ENCODE measurements around the gene EPYC. TPM values are rescaled to one million over a fixed set of nuclear protein-coding genes. Genes with fewer than 3 reads are reported as not detected.

The EPYC gene
- total RNA-seq, 4 donors from 2014 or later = not detected

DNA sequence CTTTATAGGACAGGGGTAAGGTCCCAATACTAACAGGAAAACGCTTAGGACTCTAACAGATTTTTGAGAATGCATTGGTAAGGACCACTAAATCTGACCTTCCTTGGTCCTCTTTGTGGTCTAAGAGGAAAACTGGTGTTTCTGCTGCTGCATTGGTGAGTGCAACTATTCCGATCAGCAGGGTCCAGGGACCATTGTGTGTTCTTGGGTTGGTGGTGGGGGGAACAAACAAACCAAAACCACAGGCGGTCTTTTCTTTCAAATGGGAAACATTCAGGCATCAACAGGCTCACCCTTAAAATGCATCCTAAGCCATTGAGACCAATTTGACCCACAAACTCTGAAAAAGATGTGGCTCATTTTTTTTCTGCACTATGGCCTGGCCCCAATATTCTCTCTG, 20.7 kb downstream of the EPYC start:
- H3K27ac ChIP-seq = no peak overlapping the region
- H3K36me3 ChIP-seq = no peaks in the 10 kb centered on the region
- H3K4me3 ChIP-seq = no peak overlapping the region
- peaks cover 0 to 7% (median 0%) of the 10 kb centered on the region in 4 donors for H3K9me3 ChIP-seq
- peaks cover 0 to 10% (median 0%) of the 10 kb centered on the region in 4 donors for H3K4me1 ChIP-seq
- TF ChIP-seq, protein P1, sequence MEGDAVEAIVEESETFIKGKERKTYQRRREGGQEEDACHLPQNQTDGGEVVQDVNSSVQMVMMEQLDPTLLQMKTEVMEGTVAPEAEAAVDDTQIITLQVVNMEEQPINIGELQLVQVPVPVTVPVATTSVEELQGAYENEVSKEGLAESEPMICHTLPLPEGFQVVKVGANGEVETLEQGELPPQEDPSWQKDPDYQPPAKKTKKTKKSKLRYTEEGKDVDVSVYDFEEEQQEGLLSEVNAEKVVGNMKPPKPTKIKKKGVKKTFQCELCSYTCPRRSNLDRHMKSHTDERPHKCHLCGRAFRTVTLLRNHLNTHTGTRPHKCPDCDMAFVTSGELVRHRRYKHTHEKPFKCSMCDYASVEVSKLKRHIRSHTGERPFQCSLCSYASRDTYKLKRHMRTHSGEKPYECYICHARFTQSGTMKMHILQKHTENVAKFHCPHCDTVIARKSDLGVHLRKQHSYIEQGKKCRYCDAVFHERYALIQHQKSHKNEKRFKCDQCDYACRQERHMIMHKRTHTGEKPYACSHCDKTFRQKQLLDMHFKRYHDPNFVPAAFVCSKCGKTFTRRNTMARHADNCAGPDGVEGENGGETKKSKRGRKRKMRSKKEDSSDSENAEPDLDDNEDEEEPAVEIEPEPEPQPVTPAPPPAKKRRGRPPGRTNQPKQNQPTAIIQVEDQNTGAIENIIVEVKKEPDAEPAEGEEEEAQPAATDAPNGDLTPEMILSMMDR (IDR thresholded peaks at IDR 0.05) = no peak
- no peak for TF ChIP-seq POLR2A (IDR thresholded peaks at IDR 0.05)
- no peak for TF ChIP-seq EP300 (IDR thresholded peaks at IDR 0.05)
- DNase-seq (ENCODE audit: low spot score in 2 of 2) = no peak
- 83 to 84% methylated on average over 3 of the region's 3 CpGs for whole genome bisulfite sequencing, 2 donors
- H3K27me3 ChIP-seq = no peaks in the 10 kb centered on the region

DNA sequence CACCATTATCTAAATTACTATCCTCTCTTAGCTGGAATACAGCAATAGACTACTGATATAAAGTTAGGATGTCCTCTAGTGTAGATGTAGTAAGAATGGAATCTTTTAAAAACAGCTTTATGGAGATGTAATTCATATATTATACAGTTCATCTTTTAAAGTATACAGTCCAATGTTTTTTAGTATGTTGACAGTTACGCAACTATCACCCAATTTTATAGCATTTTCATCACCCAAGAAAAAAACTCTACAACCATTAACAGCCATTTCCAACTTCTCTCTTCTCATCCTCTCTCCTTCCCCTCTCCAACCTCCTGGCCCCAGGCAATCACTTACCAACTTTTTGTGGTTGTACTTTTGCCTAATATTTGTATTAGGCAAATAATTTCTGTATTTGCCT, 22.6 kb downstream of the EPYC start:
- H3K27ac ChIP-seq = no peak overlapping the region
- peaks cover 0 to 17% (median 0%) of the 10 kb centered on the region in 4 donors for H3K4me1 ChIP-seq
- WGBS, 2 donors = 98 to 100% methylated on average over 1 of the region's 1 CpG
- no peak overlapping the region for H3K4me3 ChIP-seq
- TF ChIP-seq POLR2A (IDR thresholded peaks at IDR 0.05) (no peak), EP300 (IDR thresholded peaks at IDR 0.05) (no peak)
- TF ChIP-seq, protein P1 (IDR thresholded peaks at IDR 0.05) = no peak
- H3K36me3 ChIP-seq = no peaks in the 10 kb centered on the region
- DNase-seq (ENCODE audit: low spot score in 2 of 2) = no peak
- peaks cover 0 to 7% (median 0%) of the 10 kb centered on the region in 4 donors for H3K9me3 ChIP-seq
- no peaks in the 10 kb centered on the region for H3K27me3 ChIP-seq

DNA sequence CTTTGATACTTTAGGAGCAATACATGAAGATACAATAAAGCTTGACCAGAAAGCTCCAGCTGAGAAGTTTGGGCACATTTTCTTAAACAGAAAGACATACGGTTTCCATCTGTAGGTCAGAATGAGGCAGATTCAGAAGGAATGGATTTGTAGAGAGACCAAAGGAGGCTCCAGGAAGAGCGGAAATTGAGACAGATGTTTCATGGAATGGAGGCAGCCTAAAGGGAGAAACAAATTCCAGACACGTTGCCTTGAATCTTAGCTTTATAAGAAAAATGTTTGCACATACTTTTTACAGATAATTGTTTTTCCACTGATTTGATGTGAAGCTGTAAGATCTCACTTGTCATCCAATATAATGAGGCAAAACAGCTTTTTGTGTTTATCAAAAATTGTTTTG, 24.8 kb downstream of the EPYC start:
- Histone ChIP-seq H3K4me3 (no peak overlapping the region), H3K4me1 (peaks cover 0 to 17% (median 0%) of the 10 kb centered on the region in 4 donors), H3K27ac (peak overlapping the region in 1 of 4 donors; percentile 2), H3K27me3 (no peaks in the 10 kb centered on the region), H3K36me3 (no peaks in the 10 kb centered on the region), H3K9me3 (no peaks in the 10 kb centered on the region)
- TF ChIP-seq EP300 (IDR thresholded peaks at IDR 0.05) = no peak
- TF ChIP-seq, protein P1 (IDR thresholded peaks at IDR 0.05) = no peak
- no peak for TF ChIP-seq POLR2A (IDR thresholded peaks at IDR 0.05)
- no peak for DNase-seq (ENCODE audit: low spot score in 2 of 2)
- WGBS, 2 donors = 46 to 49% methylated on average over 3 of the region's 3 CpGs

DNA sequence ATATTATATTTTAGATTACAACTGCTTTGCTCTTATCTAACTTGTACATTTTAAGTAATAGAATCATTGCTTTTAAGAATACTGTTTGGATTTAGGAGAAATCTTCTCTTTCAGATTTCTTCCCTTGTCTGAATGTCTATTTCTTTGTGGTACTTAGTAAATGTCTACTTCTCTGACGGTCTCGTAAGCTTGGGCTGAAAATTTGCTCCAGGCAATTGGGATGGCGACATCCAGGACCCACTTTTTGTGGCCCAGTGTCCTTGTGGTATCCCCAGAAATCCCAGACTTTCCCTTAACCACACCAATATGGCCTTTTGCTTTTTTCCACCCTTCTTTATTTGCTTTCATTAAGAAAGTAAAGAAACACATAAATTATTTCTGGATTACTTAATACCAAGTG, 25.8 kb downstream of the EPYC start:
- TF ChIP-seq POLR2A (IDR thresholded peaks at IDR 0.05) (no peak), EP300 (IDR thresholded peaks at IDR 0.05) (no peak)
- TF ChIP-seq, protein P1 (IDR thresholded peaks at IDR 0.05) = no peak
- WGBS, 2 donors = 80% methylated on average over 3 of the region's 3 CpGs
- H3K36me3 ChIP-seq = no peaks in the 10 kb centered on the region
- peaks cover 0 to 17% (median 0%) of the 10 kb centered on the region in 4 donors for H3K4me1 ChIP-seq
- DNase-seq (ENCODE audit: low spot score in 2 of 2) = no peak
- H3K27me3 ChIP-seq = no peaks in the 10 kb centered on the region
- no peaks in the 10 kb centered on the region for H3K9me3 ChIP-seq
- peak overlapping the region in 1 of 4 donors; percentile 49 for H3K27ac ChIP-seq
- H3K4me3 ChIP-seq = no peak overlapping the region

DNA sequence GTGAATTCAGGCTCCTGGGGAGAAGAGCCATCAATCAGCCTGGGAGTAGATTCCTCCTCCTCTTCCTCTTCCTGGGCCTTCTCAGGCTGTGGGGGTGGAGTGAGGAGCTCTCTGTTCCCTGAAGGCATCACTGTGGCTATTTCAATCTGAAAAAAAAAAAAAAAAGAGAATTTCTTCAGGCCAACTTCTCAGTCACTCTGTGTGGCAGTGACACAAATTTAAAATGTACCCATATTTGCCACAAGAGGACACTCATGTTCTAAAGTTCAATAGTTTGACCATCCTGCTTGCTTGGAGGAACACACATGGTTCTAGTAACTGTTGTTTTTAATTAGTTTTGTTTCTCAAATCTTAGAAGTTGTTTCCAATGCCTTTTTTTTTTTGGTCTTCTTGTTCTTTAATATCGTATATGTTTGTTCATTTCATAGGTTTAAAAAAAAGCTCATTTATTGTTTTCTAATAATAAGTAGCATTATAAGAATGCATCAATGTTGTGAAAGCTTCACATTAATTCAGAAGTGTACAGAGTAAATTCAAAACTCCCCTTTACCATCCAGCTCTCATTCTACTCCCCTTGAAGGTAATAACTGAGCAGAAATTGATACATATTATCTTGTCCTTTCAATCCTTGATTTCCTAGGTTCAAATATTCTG, 26.5 kb downstream of the EPYC start:
- DNase-seq (ENCODE audit: low spot score in 2 of 2) = no peak

More for the DNA sequence above, 26.5 kb downstream of the EPYC start:
- Histone ChIP-seq H3K27me3 (no peaks in the 10 kb centered on the region), H3K4me1 (peaks cover 0 to 17% (median 0%) of the 10 kb centered on the region in 4 donors), H3K9me3 (no peaks in the 10 kb centered on the region), H3K36me3 (no peaks in the 10 kb centered on the region), H3K27ac (peak overlapping the region in 1 of 4 donors; percentile 38), H3K4me3 (no peak overlapping the region)
- TF ChIP-seq POLR2A (IDR thresholded peaks at IDR 0.05) (no peak), EP300 (IDR thresholded peaks at IDR 0.05) (peak in 1 of 2 donors; percentile 25)
- TF ChIP-seq, protein P1 (IDR thresholded peaks at IDR 0.05) = peak; percentile 45 to 81 (median 59)
- 19 to 37% methylated on average over 1 of the region's 1 CpG for WGBS, 2 donors
